Mucosa of gallbladder (tissue), 1 donor: ENCODE results near the gene CNTNAP5. TPM values are rescaled to one million over a fixed set of nuclear protein-coding genes. Genes with fewer than 3 reads are reported as not detected.
A peak's percentile ranks its signal among the peaks of the same experiment; 100 is the strongest.

Experiments
- DNase-seq: peaks from one replicate; pipeline ENCODE4 v3.0.0-alpha.2; 2020; ENCODE audit warnings: low spot score
- total RNA-seq: library from RNA; stranded (reverse); gene quantifications from one replicate; pipeline ENCODE4 v1.2.1, GENCODE V29; 2021
- donor health status: DM: no; HTN: no; CAD: no.

Gene CNTNAP5
- total RNA-seq = 31.7 TPM

GRCh38 chr2:124025171-124025580, at the start of gene CNTNAP5:
Gene CNTNAP5 (plus strand): TSS chr2:124025287. CDS start chr2:124025651, 364 bp downstream.
- peak; percentile 73 for DNase-seq

- no peak for DNase-seq
These were observed 48.9 kb upstream of the CNTNAP5 start for GRCh38 chr2:123976054-123976648.

GRCh38 chr2:123993728-123994323, 31.3 kb upstream of the CNTNAP5 start:
- peak; percentile 33 for DNase-seq

GRCh38 chr2:123999681-124000080, 25.4 kb upstream of the CNTNAP5 start:
- DNase-seq = no peak

- no peak for DNase-seq
These were observed 23.2 kb upstream of the CNTNAP5 start for GRCh38 chr2:124001696-124002430.

GRCh38 chr2:124018890-124019289, 6.2 kb upstream of the CNTNAP5 start:
- no peak for DNase-seq

GRCh38 chr2:124024561-124025170, 421 bp upstream of the CNTNAP5 start:
- DNase-seq = no peak

- DNase-seq = no peak
These were observed 876 bp downstream of the CNTNAP5 start for GRCh38 chr2:124025891-124026434.

GRCh38 chr2:124026503-124026902, 1.4 kb downstream of the CNTNAP5 start:
- DNase-seq = no peak

GRCh38 chr2:124027182-124027581, 2.1 kb downstream of the CNTNAP5 start:
- DNase-seq = peak; percentile 46

GRCh38 chr2:124032799-124033198, 7.7 kb downstream of the CNTNAP5 start:
- DNase-seq = no peak

GRCh38 chr2:124034265-124034664, 9.2 kb downstream of the CNTNAP5 start:
- DNase-seq = peak; percentile 32

- no peak for DNase-seq
These were observed 9.9 kb downstream of the CNTNAP5 start for GRCh38 chr2:124035001-124035400.

- DNase-seq = no peak
These were observed 13.9 kb downstream of the CNTNAP5 start for GRCh38 chr2:124039032-124039431.

- no peak for DNase-seq
These were observed 14.7 kb downstream of the CNTNAP5 start for GRCh38 chr2:124039762-124040291.

GRCh38 chr2:124045894-124046293, 20.8 kb downstream of the CNTNAP5 start:
- no peak for DNase-seq

- DNase-seq = no peak
These were observed 21.2 kb downstream of the CNTNAP5 start for GRCh38 chr2:124046332-124046731.

- DNase-seq = no peak
These were observed 23.0 kb downstream of the CNTNAP5 start for GRCh38 chr2:124048102-124048501.

- DNase-seq = no peak
These were observed 23.6 kb downstream of the CNTNAP5 start for GRCh38 chr2:124048664-124049063.

GRCh38 chr2:124049136-124049535, 24.0 kb downstream of the CNTNAP5 start:
- DNase-seq = no peak

- no peak for DNase-seq
These were observed 25.9 kb downstream of the CNTNAP5 start for GRCh38 chr2:124050833-124051497.
